ENCODE measurements around the gene AIP.

GRCh38 chr11:67524480-67524808, 41.6 kb downstream of the AIP start:
- TF ChIP-seq, protein P1, sequence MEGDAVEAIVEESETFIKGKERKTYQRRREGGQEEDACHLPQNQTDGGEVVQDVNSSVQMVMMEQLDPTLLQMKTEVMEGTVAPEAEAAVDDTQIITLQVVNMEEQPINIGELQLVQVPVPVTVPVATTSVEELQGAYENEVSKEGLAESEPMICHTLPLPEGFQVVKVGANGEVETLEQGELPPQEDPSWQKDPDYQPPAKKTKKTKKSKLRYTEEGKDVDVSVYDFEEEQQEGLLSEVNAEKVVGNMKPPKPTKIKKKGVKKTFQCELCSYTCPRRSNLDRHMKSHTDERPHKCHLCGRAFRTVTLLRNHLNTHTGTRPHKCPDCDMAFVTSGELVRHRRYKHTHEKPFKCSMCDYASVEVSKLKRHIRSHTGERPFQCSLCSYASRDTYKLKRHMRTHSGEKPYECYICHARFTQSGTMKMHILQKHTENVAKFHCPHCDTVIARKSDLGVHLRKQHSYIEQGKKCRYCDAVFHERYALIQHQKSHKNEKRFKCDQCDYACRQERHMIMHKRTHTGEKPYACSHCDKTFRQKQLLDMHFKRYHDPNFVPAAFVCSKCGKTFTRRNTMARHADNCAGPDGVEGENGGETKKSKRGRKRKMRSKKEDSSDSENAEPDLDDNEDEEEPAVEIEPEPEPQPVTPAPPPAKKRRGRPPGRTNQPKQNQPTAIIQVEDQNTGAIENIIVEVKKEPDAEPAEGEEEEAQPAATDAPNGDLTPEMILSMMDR (IDR thresholded peaks at IDR 0.05) = no peak
- TF ChIP-seq POLR2A (IDR thresholded peaks at IDR 0.05) (no peak), POLR2AphosphoS5 (IDR thresholded peaks at IDR 0.05) (no peak)

Measured in suprapubic skin (tissue), 4 donors.